HG03558 (cell line): ENCODE measurements around the gene LIN28A.

Source experiments
- ATAC-seq: cut with Tn5 transposase; IDR thresholded peaks from one replicate; pipeline ENCODE4 v1.9.1; 2021; ENCODE audit warnings: moderate number of reproducible peaks; ENCODE audit not compliant: unreplicated experiment; ENCODE audit errors: extremely low read depth

LIN28A gene

GRCh38 chr1:26431979-26432695 lies 21.5 kb downstream of the LIN28A start, which contains the start of gene DHDDS:
TSS of gene DHDDS (plus strand) at chr1:26432321. CDS start at chr1:26432946, 625 bp downstream.
- ATAC-seq, result peak; percentile 89

GRCh38 chr1:26432793-26433192 lies 22.2 kb downstream of the LIN28A start:
- no peak for ATAC-seq

- ATAC-seq, result no peak
Measured at GRCh38 chr1:26434161-26434752, 23.6 kb downstream of the LIN28A start.

- no peak for ATAC-seq
Measured at GRCh38 chr1:26438041-26438440, 27.4 kb downstream of the LIN28A start.

- no peak for ATAC-seq
Measured at GRCh38 chr1:26440259-26440658, 29.6 kb downstream of the LIN28A start.

GRCh38 chr1:26449868-26450267 lies 39.3 kb downstream of the LIN28A start:
- ATAC-seq, result no peak

GRCh38 chr1:26450908-26451307 lies 40.3 kb downstream of the LIN28A start:
- no peak for ATAC-seq

- no peak for ATAC-seq
Measured at GRCh38 chr1:26452459-26453183, 42.0 kb downstream of the LIN28A start.

- no peak for ATAC-seq
Measured at GRCh38 chr1:26459148-26459547, 48.5 kb downstream of the LIN28A start.

GRCh38 chr1:26459573-26460031 lies 49.0 kb downstream of the LIN28A start:
- no peak for ATAC-seq

- no peak for ATAC-seq
Measured at GRCh38 chr1:26468911-26469310, 58.3 kb downstream of the LIN28A start.

- ATAC-seq, result no peak
Measured at GRCh38 chr1:26469558-26469957, 58.9 kb downstream of the LIN28A start.

- no peak for ATAC-seq
Measured at GRCh38 chr1:26470878-26471497, 60.4 kb downstream of the LIN28A start.

GRCh38 chr1:26471498-26472319 lies 61.1 kb downstream of the LIN28A start:
- no peak for ATAC-seq

GRCh38 chr1:26472320-26472900 lies 61.8 kb downstream of the LIN28A start, which contains the start of gene HMGN2:
TSS of gene HMGN2 (plus strand) at chr1:26472440. CDS start at chr1:26472613, 173 bp downstream.
- no peak for ATAC-seq

GRCh38 chr1:26472901-26473845 lies 62.6 kb downstream of the LIN28A start:
- no peak for ATAC-seq

- ATAC-seq, result no peak
Measured at GRCh38 chr1:26474818-26475217, 64.2 kb downstream of the LIN28A start.

- no peak for ATAC-seq
Measured at GRCh38 chr1:26475989-26476388, 65.4 kb downstream of the LIN28A start.
